DOHH2 (cell line): ENCODE measurements around the gene SLC43A2.

Experiments used
- H3F3A ChIP-seq: fragments of 200-600 bp; sonication (generic), shearing (Covaris generic); 2 replicates; pipeline ENCODE4 v1.6.0; 2016; ENCODE audit warnings: antibody characterized with exemption, mild to moderate bottlenecking; ENCODE audit not compliant: control insufficient read depth, insufficient read depth
- H3K27ac ChIP-seq: fragments of 200-600 bp; sonication (generic); 2 replicates; pipeline ENCODE4 v1.5.1; 2014; ENCODE audit warnings: low read depth, mild to moderate bottlenecking, low read length, moderate library complexity
- H3K27me3 ChIP-seq: fragments of 200-600 bp; sonication (generic); 2 replicates; pipeline ENCODE4 v1.6.1; 2014; ENCODE audit warnings: mild to moderate bottlenecking, low read length, mixed read lengths; ENCODE audit not compliant: control insufficient read depth
- H3K36me3 ChIP-seq: fragments of 200-600 bp; sonication (generic); 2 replicates; pipeline ENCODE4 v1.6.1; 2014; ENCODE audit warnings: mild to moderate bottlenecking, low read length, moderate library complexity, mixed read lengths; ENCODE audit not compliant: control insufficient read depth
- H3K4me1 ChIP-seq: fragments of 200-600 bp; sonication (generic); 2 replicates; pipeline ENCODE4 v1.6.1; 2014; ENCODE audit warnings: mild to moderate bottlenecking, low read length, mixed read lengths; ENCODE audit not compliant: control insufficient read depth
- H3K4me2 ChIP-seq: fragments of 200-600 bp; sonication (generic); 2 replicates; pipeline ENCODE4 v1.6.0; 2014; ENCODE audit warnings: mild to moderate bottlenecking, low read length, moderate library complexity
- H3K4me3 ChIP-seq: fragments of 200-600 bp; sonication (generic); 2 replicates; pipeline ENCODE4 v1.5.1; 2014; ENCODE audit warnings: mild to moderate bottlenecking, low read length, mixed read lengths
- H3K79me2 ChIP-seq: fragments of 200-600 bp; sonication (generic); 2 replicates; pipeline ENCODE4 v1.6.1; 2014; ENCODE audit warnings: mild to moderate bottlenecking, low read length, mixed read lengths; ENCODE audit not compliant: control insufficient read depth
- H3K9me2 ChIP-seq: fragments of 200-600 bp; sonication (generic); replicated peaks from 2 replicates; pipeline ENCODE4 v1.6.1; 2014; ENCODE audit warnings: mild to moderate bottlenecking, low read length, mixed read lengths; ENCODE audit not compliant: control insufficient read depth
- H3K9me3 ChIP-seq: fragments of 200-600 bp; sonication (generic); 2 replicates; pipeline ENCODE4 v1.6.1; 2014; ENCODE audit warnings: antibody characterized with exemption, low read length, mixed read lengths; ENCODE audit not compliant: control insufficient read depth, insufficient read depth
- H4K20me1 ChIP-seq: fragments of 200-600 bp; sonication (generic); 2 replicates; pipeline ENCODE4 v1.6.0; 2014; ENCODE audit warnings: low read depth, mild to moderate bottlenecking, antibody characterized with exemption, low read length, moderate library complexity; ENCODE audit not compliant: control insufficient read depth, insufficient read depth
- CTCF ChIP-seq: fragments of 200-600 bp; sonication (generic); IDR thresholded peaks from one replicate; pipeline ENCODE4 v1.5.1; 2014; ENCODE audit warnings: antibody characterized with exemption, mild to moderate bottlenecking, low read depth, low read length; ENCODE audit not compliant: poor library complexity, severe bottlenecking
- EZH2phosphoT487 ChIP-seq: fragments of 200-600 bp; sonication (generic); IDR thresholded peaks from 2 replicates; pipeline ENCODE4 v1.6.1; 2017; ENCODE audit warnings: borderline replicate concordance, mild to moderate bottlenecking, antibody characterized with exemption, low read length, moderate library complexity, mixed read lengths

The SLC43A2 gene

GRCh38 chr17:1638171-1638590 lies 9.5 kb upstream of the SLC43A2 start:
- H3K79me2 ChIP-seq, result no peaks in the 10 kb centered on the region
- H3K27me3 ChIP-seq, result no peaks in the 10 kb centered on the region
- no peak overlapping the region for H3K4me3 ChIP-seq
- H3F3A ChIP-seq, result peaks cover 13% of the 10 kb centered on the region
- no peak overlapping the region for H3K4me2 ChIP-seq
- H4K20me1 ChIP-seq, result no peaks in the 10 kb centered on the region
- H3K9me2 ChIP-seq, result no peaks in the 10 kb centered on the region
- TF ChIP-seq EZH2phosphoT487 (no peak), CTCF (no peak)
- H3K4me1 ChIP-seq, result peaks cover 7% of the 10 kb centered on the region
- no peaks in the 10 kb centered on the region for H3K36me3 ChIP-seq
- no peak overlapping the region for H3K27ac ChIP-seq
- H3K9me3 ChIP-seq, result no peaks in the 10 kb centered on the region

- no peaks in the 10 kb centered on the region for H3K27me3 ChIP-seq
Measured at GRCh38 chr17:1636732-1637285, 8.2 kb upstream of the SLC43A2 start.

GRCh38 chr17:1635675-1636465 lies 7.2 kb upstream of the SLC43A2 start:
- H3K4me2 ChIP-seq, result no peak overlapping the region
- no peaks in the 10 kb centered on the region for H3K36me3 ChIP-seq
- no peaks in the 10 kb centered on the region for H3K9me2 ChIP-seq
- H3K4me1 ChIP-seq, result peaks cover 20% of the 10 kb centered on the region
- no peaks in the 10 kb centered on the region for H3K9me3 ChIP-seq
- no peaks in the 10 kb centered on the region for H4K20me1 ChIP-seq
- no peak overlapping the region for H3K4me3 ChIP-seq
- peaks cover 16% of the 10 kb centered on the region for H3F3A ChIP-seq
- no peaks in the 10 kb centered on the region for H3K79me2 ChIP-seq
- H3K27ac ChIP-seq, result no peak overlapping the region
- TF ChIP-seq EZH2phosphoT487 (no peak), CTCF (no peak)
- no peaks in the 10 kb centered on the region for H3K27me3 ChIP-seq

More at GRCh38 chr17:1636732-1637285, 8.2 kb upstream of the SLC43A2 start:
- Histone ChIP-seq H3K79me2 (no peaks in the 10 kb centered on the region), H4K20me1 (no peaks in the 10 kb centered on the region), H3K27ac (no peak overlapping the region), H3K36me3 (no peaks in the 10 kb centered on the region), H3K4me3 (no peak overlapping the region), H3K9me3 (no peaks in the 10 kb centered on the region), H3F3A (peaks cover 18% of the 10 kb centered on the region), H3K4me1 (peaks cover 10% of the 10 kb centered on the region), H3K9me2 (no peaks in the 10 kb centered on the region), H3K4me2 (no peak overlapping the region)
- TF ChIP-seq CTCF, result no peak
- TF ChIP-seq EZH2phosphoT487, result no peak
